Measurements from ENCODE around the gene SYNE1. TPM values are rescaled to one million over a fixed set of nuclear protein-coding genes. Genes with fewer than 3 reads are reported as not detected.

Gene SYNE1
- total RNA-seq, 1 donor from 2014 or later = 26.6 TPM

DNA sequence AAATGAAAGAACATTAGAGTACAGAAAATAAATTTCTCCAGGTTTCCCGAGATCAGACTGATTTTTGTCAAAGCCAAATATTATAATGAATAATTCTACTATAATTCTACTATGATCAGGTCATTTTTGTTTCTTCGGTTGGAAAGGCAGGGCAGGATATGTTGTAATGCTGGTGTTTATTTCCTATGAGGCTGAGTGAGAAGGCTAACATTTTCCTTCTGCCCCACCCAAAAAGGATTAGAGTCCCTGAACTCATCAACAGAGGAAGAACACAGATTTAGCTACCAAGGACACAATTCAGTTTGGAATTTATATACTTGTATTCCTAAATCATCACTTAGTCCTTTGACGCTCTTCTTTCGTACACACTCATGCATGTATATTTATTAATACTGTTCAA is 318.9 kb downstream of the SYNE1 start:
- TF ChIP-seq, protein P1, sequence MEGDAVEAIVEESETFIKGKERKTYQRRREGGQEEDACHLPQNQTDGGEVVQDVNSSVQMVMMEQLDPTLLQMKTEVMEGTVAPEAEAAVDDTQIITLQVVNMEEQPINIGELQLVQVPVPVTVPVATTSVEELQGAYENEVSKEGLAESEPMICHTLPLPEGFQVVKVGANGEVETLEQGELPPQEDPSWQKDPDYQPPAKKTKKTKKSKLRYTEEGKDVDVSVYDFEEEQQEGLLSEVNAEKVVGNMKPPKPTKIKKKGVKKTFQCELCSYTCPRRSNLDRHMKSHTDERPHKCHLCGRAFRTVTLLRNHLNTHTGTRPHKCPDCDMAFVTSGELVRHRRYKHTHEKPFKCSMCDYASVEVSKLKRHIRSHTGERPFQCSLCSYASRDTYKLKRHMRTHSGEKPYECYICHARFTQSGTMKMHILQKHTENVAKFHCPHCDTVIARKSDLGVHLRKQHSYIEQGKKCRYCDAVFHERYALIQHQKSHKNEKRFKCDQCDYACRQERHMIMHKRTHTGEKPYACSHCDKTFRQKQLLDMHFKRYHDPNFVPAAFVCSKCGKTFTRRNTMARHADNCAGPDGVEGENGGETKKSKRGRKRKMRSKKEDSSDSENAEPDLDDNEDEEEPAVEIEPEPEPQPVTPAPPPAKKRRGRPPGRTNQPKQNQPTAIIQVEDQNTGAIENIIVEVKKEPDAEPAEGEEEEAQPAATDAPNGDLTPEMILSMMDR (conservative IDR thresholded peaks at IDR 0.05) = no peak
- Mint-ChIP-seq H3K27ac (no peak overlapping the region), H3K4me3 (no peak overlapping the region), H3K27me3 (no peaks in the 10 kb centered on the region), H3K9me3 (peaks cover 5% of the 10 kb centered on the region), H3K36me3 (peaks cover 16% of the 10 kb centered on the region), H3K4me1 (ENCODE audit: unreplicated experiment) (peaks cover 7% of the 10 kb centered on the region)
- DNase-seq (ENCODE audit: extremely low spot score, unreplicated experiment) = no peak

DNA sequence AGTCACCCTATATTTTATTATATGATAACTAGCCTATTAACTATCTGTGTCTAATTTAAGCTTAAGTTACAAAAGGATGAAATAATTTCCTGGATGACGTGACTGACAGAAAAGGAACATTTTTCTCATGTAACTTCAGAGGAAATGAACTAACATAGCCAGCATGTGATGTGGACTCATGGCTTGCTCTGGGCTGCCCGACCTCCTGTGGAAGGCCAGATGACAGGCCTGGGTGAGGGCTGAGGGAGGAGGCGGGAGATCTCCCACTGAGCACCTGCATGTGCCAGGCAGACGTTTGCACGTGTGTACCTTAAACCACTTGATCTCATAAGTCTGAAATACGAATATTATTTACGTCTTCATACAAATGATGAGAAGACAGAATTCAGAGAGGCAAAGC is 321.1 kb downstream of the SYNE1 start:
- Mint-ChIP-seq H3K9me3 (peaks cover 5% of the 10 kb centered on the region), H3K27me3 (no peaks in the 10 kb centered on the region), H3K27ac (no peak overlapping the region), H3K4me3 (no peak overlapping the region), H3K36me3 (peaks cover 11% of the 10 kb centered on the region), H3K4me1 (ENCODE audit: unreplicated experiment) (peaks cover 7% of the 10 kb centered on the region)
- no peak for DNase-seq (ENCODE audit: extremely low spot score, unreplicated experiment)
- TF ChIP-seq, protein P1 (conservative IDR thresholded peaks at IDR 0.05) = no peak

DNA sequence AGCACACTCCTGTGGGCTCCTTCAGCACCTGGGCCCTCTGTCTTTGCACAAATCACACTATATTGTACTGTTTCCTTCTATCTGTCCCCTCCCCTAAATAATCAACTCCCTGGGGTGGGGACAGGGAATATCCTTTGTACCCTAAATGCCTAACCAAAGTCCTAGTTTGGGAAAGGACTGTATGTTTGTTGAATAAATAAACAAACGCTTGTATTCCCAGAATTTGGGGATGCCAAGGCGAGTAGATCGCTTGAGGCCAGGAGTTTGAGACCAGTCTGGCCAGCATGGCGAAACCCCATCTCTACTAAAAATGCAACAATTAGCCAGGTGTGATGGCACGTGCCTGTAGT is 322.7 kb downstream of the SYNE1 start:
- H3K27me3 Mint-ChIP-seq = no peaks in the 10 kb centered on the region
- no peak for DNase-seq (ENCODE audit: extremely low spot score, unreplicated experiment)
- peak overlapping the region; percentile 75 for H3K27ac Mint-ChIP-seq
- TF ChIP-seq, protein P1 (conservative IDR thresholded peaks at IDR 0.05) = no peak
- H3K36me3 Mint-ChIP-seq = peaks cover 11% of the 10 kb centered on the region
- no peak overlapping the region for H3K4me3 Mint-ChIP-seq
- peaks cover 7% of the 10 kb centered on the region for H3K4me1 Mint-ChIP-seq (ENCODE audit: unreplicated experiment)
- peaks cover 5% of the 10 kb centered on the region for H3K9me3 Mint-ChIP-seq

DNA sequence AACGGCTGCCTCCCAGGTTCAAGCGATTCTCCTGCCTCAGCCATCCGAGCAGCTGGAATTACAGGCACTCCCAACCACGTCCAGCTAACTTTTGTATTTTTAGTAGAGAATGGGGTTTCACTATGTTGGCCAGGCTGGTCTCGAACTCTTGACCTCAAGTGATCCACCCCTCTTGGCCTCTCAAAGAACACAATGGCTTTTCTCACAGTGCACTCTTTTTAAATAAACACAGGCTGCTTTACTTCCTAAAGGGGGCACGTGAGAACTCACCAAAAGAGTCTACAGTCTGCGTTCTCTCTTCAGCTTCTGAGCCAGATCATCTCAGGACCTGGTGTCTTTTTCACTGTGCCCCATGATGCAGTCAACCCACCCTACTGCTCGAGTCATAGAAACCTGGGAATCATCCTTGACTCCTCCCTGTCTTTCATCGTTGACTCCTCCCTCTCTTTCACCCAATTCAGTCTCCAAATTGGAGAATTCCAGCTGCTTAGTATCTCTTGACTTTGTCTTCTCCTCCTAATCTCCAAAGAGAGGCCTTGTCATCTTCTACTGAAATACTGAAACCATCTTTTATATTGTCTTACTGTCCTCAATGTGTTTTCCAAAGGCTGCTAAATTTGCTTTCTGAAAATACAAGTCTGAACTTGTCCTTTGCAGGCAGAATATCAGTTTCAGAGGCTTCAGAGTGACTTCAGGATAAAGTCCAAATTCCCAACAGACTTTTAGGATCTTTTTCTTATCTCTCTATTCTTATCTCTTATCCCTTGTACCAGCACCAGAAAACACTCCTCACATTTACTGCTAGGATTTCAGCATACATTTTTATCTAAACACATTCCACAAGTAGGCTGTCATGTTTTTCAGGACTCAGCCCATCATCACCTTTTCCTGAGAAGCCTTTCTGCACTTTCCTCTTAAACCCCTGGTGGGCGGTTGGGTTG is 323.4 kb downstream of the SYNE1 start:
- peaks cover 5% of the 10 kb centered on the region for H3K9me3 Mint-ChIP-seq
- no peaks in the 10 kb centered on the region for H3K27me3 Mint-ChIP-seq
- H3K36me3 Mint-ChIP-seq = peaks cover 11% of the 10 kb centered on the region
- TF ChIP-seq, protein P1 (conservative IDR thresholded peaks at IDR 0.05) = no peak
- peaks cover 7% of the 10 kb centered on the region for H3K4me1 Mint-ChIP-seq (ENCODE audit: unreplicated experiment)
- H3K4me3 Mint-ChIP-seq = no peak overlapping the region
- no peak for DNase-seq (ENCODE audit: extremely low spot score, unreplicated experiment)
- H3K27ac Mint-ChIP-seq = peak overlapping the region; percentile 75

DNA sequence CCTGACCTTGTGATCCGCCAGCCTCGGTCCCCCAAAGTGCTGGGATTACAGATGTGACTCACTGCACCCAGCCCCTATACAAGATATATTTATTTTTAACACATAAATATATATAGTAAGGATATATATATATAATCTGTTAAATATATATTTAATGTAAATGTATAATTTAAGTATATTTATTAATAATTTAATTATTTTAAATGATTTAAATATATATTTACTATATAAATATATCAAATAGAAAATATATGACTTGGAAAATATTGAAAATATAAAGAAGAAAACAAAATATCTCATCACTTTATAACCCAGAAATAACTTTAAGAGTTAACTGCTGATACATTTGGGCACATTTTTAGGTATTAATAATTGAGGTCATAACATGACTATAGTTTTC is 324.7 kb downstream of the SYNE1 start:
- H3K27me3 Mint-ChIP-seq = no peaks in the 10 kb centered on the region

More for the DNA sequence above, 324.7 kb downstream of the SYNE1 start:
- TF ChIP-seq, protein P1 (conservative IDR thresholded peaks at IDR 0.05) = no peak
- peaks cover 16% of the 10 kb centered on the region for H3K36me3 Mint-ChIP-seq
- H3K27ac Mint-ChIP-seq = no peak overlapping the region
- peaks cover 5% of the 10 kb centered on the region for H3K9me3 Mint-ChIP-seq
- peaks cover 7% of the 10 kb centered on the region for H3K4me1 Mint-ChIP-seq (ENCODE audit: unreplicated experiment)
- H3K4me3 Mint-ChIP-seq = no peak overlapping the region
- DNase-seq (ENCODE audit: extremely low spot score, unreplicated experiment) = no peak

All from type B pancreatic cell (in vitro differentiated cells).